Mucosa of stomach (tissue), 1 donor: ENCODE results near the gene SAMM50.

Experiments
- H3K27me3 ChIP-seq: one replicate; pipeline ENCODE4 v1.7.0; 2013; ENCODE audit warnings: mild to moderate bottlenecking, low read length; ENCODE audit not compliant: control insufficient read depth, insufficient read depth
- H3K36me3 ChIP-seq: one replicate; pipeline ENCODE4 v1.7.0; 2013; ENCODE audit warnings: low read length; ENCODE audit not compliant: control insufficient read depth, insufficient read depth
- H3K4me1 ChIP-seq: one replicate; pipeline ENCODE4 v1.7.0; 2013; ENCODE audit warnings: mild to moderate bottlenecking, low read length; ENCODE audit not compliant: control insufficient read depth, insufficient read depth
- H3K4me3 ChIP-seq: one replicate; pipeline ENCODE4 v1.7.0; 2013; ENCODE audit warnings: low read length
- H3K9ac ChIP-seq: one replicate; pipeline ENCODE4 v1.7.0; 2013; ENCODE audit warnings: mild to moderate bottlenecking, low read length, moderate library complexity
- H3K9me3 ChIP-seq: one replicate; pipeline ENCODE4 v1.7.0; 2013; ENCODE audit warnings: mild to moderate bottlenecking, low read length, moderate library complexity; ENCODE audit not compliant: control insufficient read depth
- donor health status: Pancreatic carcinoma.

The SAMM50 gene

DNA sequence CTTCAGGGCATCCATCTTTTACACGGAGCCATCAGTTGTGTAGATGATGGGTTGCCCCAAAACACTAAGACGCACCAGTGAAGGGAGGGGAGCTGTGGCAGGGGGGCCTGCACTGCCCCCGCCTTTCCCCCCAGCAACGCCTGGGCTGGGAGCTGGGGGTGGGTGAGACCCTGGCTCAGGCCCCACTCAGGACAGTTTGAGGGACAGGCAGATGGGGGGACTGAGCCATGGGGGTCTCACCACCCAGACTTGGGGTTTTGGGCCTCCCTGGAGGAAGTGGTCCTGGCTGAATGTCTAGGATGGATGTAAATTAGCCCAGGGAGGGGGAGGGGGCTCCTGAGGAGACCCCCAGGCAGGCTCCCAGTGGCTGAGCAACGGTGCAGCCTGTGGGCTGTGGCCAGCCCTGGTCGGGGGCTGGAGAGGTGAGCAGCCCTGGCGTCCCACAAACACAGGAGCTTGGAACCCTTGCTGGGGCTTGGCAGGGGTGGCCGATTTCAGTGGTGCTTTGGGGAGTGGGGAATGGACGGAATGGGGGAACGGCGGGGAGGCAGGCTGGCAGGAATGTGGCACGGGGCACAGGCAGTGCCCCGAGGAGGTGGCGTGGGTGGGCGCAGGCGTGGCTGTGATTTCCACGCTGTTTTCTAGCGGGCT, 74.9 kb downstream of the SAMM50 start:
- H3K27me3 ChIP-seq: no peaks in the 10 kb centered on the region
- H3K36me3 ChIP-seq: no peaks in the 10 kb centered on the region
- no peaks in the 10 kb centered on the region for H3K9me3 ChIP-seq
- H3K4me1 ChIP-seq: peaks cover 10% of the 10 kb centered on the region
- no peak overlapping the region for H3K4me3 ChIP-seq
- H3K9ac ChIP-seq: no peak overlapping the region

- no peaks in the 10 kb centered on the region for H3K36me3 ChIP-seq
- no peaks in the 10 kb centered on the region for H3K27me3 ChIP-seq
- peaks cover 7% of the 10 kb centered on the region for H3K4me1 ChIP-seq
- no peaks in the 10 kb centered on the region for H3K9me3 ChIP-seq
- no peak overlapping the region for H3K9ac ChIP-seq
- H3K4me3 ChIP-seq: no peak overlapping the region
Observed at GRCh38 chr22:44030702-44031082, 75.5 kb downstream of the SAMM50 start.

DNA sequence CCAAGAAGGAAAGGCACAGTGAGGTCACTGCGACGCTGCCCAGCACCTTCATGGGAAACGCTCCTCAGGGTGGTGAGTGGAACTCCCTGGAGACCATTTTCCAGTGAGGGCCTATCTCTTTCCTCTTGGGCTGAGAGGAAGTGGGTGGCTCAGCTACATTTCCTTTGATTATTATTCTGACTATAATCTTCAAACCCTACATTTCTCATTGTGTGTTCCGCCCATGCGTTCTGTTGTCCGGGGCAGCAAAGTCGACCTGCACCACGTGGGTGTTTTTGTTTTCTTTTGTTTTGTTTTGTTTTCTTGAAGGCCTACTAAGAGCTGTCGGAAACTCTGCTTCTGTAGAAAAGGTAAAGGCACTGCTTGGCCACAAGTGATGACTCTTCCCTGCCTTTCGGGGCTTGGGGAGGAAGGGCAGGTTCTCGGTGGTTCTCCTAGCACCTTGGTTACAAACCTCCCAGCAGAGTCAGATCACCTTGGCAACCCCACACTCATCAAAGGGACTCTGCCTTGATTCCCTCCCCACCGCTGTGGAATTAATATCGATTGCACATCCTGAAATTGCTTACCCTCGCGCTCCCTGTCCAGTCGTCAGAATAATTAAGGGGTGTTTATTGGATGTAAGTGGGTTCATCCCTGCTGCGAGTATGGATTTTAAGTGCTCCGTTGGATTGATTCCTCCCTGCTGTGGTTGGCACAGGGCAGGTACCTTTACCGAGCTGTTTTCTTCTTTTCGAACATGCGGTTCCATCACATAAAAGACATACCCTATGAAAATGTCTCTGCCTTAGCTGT, 76.1 kb downstream of the SAMM50 start:
- H3K4me3 ChIP-seq: no peak overlapping the region
- no peaks in the 10 kb centered on the region for H3K36me3 ChIP-seq
- peaks cover 5% of the 10 kb centered on the region for H3K4me1 ChIP-seq
- H3K27me3 ChIP-seq: no peaks in the 10 kb centered on the region
- no peaks in the 10 kb centered on the region for H3K9me3 ChIP-seq
- H3K9ac ChIP-seq: no peak overlapping the region

DNA sequence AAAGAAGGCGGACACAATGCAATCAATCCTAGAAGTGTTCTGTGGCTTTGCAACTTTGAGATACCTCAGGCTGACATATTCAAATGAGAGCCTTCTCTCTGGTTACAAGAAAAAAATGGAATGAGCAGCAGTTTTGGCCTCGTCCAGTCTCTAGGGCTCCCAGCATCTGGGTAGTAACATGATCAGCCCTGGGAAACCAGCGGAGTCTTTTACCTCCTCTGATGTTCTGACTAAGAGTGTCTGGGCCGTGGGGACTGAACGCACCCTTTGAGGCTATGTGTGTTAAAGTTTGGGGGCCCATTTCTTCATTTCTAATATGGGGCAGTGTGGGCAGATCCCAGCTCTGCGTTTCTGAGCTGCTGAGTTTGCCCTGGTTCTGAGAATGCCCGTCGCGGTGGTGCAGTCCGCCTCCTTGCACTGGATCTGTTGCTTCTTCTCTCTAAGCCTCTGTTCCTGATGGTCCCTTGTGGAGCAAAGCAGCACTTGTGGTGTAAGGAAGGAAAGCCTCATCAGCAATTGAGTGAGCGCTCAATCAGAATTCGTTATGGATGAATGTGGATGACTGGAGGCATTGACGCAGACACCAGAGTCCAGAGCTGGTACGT, 77.0 kb downstream of the SAMM50 start:
- no peaks in the 10 kb centered on the region for H3K27me3 ChIP-seq
- no peak overlapping the region for H3K9ac ChIP-seq
- peaks cover 5% of the 10 kb centered on the region for H3K4me1 ChIP-seq
- H3K36me3 ChIP-seq: no peaks in the 10 kb centered on the region
- H3K9me3 ChIP-seq: no peaks in the 10 kb centered on the region
- no peak overlapping the region for H3K4me3 ChIP-seq

- H3K4me1 ChIP-seq: peaks cover 5% of the 10 kb centered on the region
- H3K4me3 ChIP-seq: no peak overlapping the region
- no peaks in the 10 kb centered on the region for H3K36me3 ChIP-seq
- no peak overlapping the region for H3K9ac ChIP-seq
- no peaks in the 10 kb centered on the region for H3K27me3 ChIP-seq
- H3K9me3 ChIP-seq: no peaks in the 10 kb centered on the region
Observed at GRCh38 chr22:44033287-44033686, 78.0 kb downstream of the SAMM50 start.

DNA sequence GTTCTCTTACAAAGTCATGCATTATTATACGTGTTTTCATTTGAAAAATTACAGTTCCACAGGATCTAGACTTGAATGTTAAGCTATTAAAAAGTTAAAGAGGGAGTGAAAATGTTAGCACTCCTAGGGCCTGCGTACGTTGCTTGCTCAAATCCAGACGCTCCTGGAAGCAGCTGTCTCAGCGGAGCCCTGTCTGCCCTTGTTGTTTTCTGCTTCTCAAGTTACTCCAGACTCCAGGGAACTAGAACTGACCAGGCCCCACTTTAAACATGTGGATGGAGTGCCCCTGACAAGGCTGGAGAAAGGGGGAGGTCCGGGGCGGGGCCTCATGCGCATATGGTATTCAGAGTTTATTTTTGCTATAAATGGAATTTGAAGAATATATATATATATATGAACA, 78.5 kb downstream of the SAMM50 start:
- H3K9me3 ChIP-seq: no peaks in the 10 kb centered on the region
- H3K36me3 ChIP-seq: no peaks in the 10 kb centered on the region
- peaks cover 5% of the 10 kb centered on the region for H3K4me1 ChIP-seq
- no peak overlapping the region for H3K9ac ChIP-seq
- no peak overlapping the region for H3K4me3 ChIP-seq
- H3K27me3 ChIP-seq: no peaks in the 10 kb centered on the region

DNA sequence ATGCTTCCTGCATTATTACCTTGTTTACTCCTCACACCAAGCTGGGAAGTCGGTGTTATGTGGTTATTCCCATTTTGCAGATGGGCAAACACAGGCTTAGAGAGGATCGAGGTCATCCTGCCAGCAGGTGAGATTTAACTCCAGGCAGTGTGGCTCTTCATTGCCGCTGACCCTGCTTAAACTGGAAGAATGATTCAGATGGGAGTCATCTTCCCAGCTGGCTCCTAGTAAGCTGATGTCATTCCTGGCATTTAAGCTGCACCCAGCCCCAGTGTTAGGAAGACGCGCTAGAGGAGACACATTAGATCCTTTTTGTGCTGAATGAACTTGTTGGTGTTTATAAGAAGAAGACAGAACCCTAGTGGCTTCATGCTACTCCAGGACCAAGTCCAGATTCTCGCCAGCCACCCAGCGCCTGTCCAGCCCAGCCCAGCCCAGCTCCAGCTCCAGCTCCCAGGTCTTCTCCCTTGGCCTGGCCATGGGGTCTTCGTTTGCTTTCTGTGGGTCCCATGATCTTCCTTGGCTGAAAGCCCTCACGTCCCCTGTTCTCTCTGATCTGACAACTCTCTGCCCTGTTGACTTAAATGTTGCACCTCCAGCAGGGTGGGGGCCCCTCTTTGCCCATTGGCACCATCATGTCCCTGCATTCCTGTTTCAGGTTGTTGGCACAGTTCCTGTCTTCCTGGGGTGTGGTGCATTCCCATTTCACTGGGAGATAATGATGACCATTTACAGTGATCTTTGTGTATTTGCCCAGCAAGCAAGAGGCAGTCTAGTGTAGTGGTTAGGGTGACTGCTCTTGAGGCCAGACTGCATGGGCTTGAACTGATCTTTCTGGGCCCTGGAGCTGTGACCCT, 82.5 kb downstream of the SAMM50 start:
- no peak overlapping the region for H3K4me3 ChIP-seq
- no peaks in the 10 kb centered on the region for H3K4me1 ChIP-seq
- H3K36me3 ChIP-seq: no peaks in the 10 kb centered on the region
- H3K9me3 ChIP-seq: no peaks in the 10 kb centered on the region
- H3K9ac ChIP-seq: peak overlapping the region; percentile 28
- H3K27me3 ChIP-seq: no peaks in the 10 kb centered on the region

DNA sequence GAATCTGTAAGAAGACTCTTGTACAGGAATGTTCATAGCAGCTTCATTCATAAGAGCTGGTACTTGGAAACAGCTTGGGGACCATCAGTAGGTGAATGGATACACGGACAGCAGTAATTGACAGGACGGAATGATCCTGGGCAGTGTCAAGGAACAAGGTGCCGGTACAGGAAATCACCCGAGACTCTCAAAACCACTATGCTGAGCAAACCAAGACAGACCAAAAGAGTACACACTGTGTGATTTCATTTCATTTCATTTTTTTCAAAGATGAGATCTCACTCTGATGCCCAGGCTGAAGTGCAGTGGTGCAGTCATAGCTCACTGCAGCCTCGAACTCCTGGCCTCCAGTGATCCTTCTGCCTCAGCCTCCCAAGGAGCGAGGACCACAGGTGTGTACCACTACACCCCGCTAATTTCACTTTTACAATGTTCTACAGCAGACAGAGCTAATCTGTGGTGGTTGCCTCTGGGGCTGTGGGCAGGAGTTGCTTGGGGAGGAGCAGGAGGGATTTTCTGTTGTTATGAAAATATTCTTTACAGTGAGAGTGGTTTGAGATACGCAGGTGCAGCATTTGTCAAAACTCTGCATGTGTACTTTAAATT, 84.4 kb downstream of the SAMM50 start:
- H3K9me3 ChIP-seq: no peaks in the 10 kb centered on the region

GRCh38 chr22:44042249-44043218, 87.3 kb downstream of the SAMM50 start:
- Histone ChIP-seq H3K4me3 (no peak overlapping the region), H3K4me1 (peaks cover 7% of the 10 kb centered on the region), H3K27me3 (no peaks in the 10 kb centered on the region), H3K9me3 (no peaks in the 10 kb centered on the region), H3K9ac (no peak overlapping the region), H3K36me3 (no peaks in the 10 kb centered on the region)

More for the DNA sequence above, 84.4 kb downstream of the SAMM50 start:
- Histone ChIP-seq H3K27me3 (no peaks in the 10 kb centered on the region), H3K9ac (no peak overlapping the region), H3K4me3 (no peak overlapping the region), H3K36me3 (no peaks in the 10 kb centered on the region), H3K4me1 (no peaks in the 10 kb centered on the region)

DNA sequence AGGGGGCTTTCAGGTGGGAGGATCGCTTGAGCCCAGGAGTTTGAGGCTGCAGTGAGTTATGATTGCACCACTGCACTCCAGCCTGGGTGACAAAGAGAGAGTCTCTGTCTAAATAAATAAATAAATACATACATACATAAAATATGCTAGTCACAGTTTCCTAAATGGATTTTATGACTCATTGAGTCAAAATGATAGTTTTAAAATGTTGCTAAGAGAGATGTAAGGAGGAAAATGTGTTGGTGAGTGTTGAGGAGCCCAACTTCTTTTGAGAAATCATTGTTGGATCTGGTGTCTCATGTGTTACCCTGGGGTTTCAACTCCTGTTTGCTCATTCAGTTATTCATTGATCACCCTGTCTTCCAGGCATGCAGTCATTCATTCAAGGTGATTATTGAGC, 89.9 kb downstream of the SAMM50 start:
- no peak overlapping the region for H3K4me3 ChIP-seq
- H3K9ac ChIP-seq: no peak overlapping the region
- H3K36me3 ChIP-seq: no peaks in the 10 kb centered on the region
- peaks cover 7% of the 10 kb centered on the region for H3K4me1 ChIP-seq
- no peaks in the 10 kb centered on the region for H3K27me3 ChIP-seq
- no peaks in the 10 kb centered on the region for H3K9me3 ChIP-seq
